OCI-LY7 (cell line): ENCODE results near the gene PRSS2.

Source experiments
- CTCF ChIP-seq: fragments of 200-600 bp; sonication (generic); conservative IDR thresholded peaks from 2 replicates; pipeline ENCODE4 v1.5.1; 2014; ENCODE audit warnings: mild to moderate bottlenecking, antibody characterized with exemption, low read length, moderate library complexity, mixed read lengths
- EZH2phosphoT487 ChIP-seq: fragments of 200-600 bp; sonication (generic); IDR thresholded peaks from 2 replicates; pipeline ENCODE4 v1.6.1; 2018; ENCODE audit warnings: low read depth, borderline replicate concordance, mild to moderate bottlenecking, mixed run types, antibody characterized with exemption, low read length, moderate library complexity, mixed read lengths

DNA sequence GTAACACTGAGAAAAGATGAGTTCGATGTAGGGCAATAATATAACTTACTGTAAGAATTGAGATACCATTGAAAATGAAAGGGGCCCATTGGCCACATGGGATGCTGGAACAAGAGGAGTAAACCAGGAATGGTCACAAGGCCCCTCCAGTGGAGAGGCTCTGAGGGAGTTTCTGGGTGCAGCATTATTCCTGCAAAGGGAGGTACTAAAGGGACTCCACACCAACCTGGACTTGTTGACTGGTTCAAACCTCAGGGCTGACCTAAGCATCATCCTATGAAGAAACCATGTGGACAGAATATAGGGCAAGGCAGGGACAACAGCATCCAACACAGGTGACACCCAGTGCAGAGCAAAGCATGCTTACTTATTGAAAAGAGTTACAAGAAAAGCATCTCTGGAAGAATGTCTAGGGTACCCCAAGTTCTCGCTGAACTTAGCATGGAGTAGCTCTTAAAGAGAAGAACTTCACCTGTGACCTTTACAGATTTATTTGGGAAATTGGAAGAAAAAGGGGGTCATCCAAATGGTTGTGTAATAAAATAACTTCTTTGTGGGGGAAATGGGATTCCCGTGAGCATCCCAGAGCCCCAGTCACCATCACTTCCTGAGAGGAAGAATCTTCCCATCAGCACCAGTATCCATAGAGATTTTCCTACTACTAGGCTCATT is 34.7 kb downstream of the PRSS2 start:
- TF ChIP-seq CTCF = no peak
- no peak for TF ChIP-seq EZH2phosphoT487
